B cell (primary cell): Measurements from ENCODE around the gene NFILZ.

Experiments used
- EZH2 ChIP-seq: IDR thresholded peaks from 2 replicates; pipeline ENCODE4 v1.6.1; 2012; ENCODE audit warnings: borderline replicate concordance, low read depth, mild to moderate bottlenecking, moderate library complexity, low read length; ENCODE audit not compliant: insufficient read depth, poor library complexity, severe bottlenecking
- TF ChIP-seq, protein P1 (sequence below): fragments of 200-600 bp; IDR thresholded peaks from one replicate; pipeline ENCODE4 v1.8.0; 2022; ENCODE audit warnings: antibody characterized with exemption, mild to moderate bottlenecking

DNA sequence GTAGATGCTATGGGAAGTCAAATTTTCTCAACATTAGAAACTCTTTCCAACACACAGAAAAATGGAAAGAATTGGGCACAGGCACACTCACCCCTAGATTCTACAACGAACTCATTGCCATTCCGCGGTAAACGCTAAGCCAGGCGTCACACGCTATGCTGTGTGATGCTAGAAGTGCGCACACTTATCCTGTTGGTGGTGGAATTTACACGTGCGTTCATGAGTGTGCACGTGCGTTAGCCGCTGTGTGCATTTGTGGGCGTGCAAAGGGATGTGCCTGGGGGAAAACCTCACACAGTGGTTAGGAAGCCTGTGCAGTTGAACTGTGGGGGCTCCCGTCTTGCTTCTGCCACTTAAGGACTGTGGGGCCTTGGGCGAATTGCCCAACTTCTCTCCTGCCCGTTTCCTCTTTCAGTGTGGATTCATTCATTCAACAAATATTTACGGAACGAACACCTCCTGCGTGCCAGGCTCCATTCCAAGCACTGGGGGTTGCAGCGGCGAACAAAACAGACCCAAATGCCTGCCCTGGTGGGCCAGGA, 7.7 kb downstream of the NFILZ start:
- TF ChIP-seq, protein P1, sequence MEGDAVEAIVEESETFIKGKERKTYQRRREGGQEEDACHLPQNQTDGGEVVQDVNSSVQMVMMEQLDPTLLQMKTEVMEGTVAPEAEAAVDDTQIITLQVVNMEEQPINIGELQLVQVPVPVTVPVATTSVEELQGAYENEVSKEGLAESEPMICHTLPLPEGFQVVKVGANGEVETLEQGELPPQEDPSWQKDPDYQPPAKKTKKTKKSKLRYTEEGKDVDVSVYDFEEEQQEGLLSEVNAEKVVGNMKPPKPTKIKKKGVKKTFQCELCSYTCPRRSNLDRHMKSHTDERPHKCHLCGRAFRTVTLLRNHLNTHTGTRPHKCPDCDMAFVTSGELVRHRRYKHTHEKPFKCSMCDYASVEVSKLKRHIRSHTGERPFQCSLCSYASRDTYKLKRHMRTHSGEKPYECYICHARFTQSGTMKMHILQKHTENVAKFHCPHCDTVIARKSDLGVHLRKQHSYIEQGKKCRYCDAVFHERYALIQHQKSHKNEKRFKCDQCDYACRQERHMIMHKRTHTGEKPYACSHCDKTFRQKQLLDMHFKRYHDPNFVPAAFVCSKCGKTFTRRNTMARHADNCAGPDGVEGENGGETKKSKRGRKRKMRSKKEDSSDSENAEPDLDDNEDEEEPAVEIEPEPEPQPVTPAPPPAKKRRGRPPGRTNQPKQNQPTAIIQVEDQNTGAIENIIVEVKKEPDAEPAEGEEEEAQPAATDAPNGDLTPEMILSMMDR = no peak
- no peak for TF ChIP-seq EZH2
